Body of pancreas (tissue), 4 donors: ENCODE measurements around the gene ARHGEF7. TPM values are rescaled to one million over a fixed set of nuclear protein-coding genes. Genes with fewer than 3 reads are reported as not detected.

ENCODE experiments used
- ATAC-seq: fragments of 150-250 bp; one replicate; pipeline ENCODE4 v1.9.1; 2016
- DNase-seq, 4 donors: peaks; one replicate each; pipeline ENCODE4 v3.0.0-alpha.2; 2019
- H3K27ac ChIP-seq, 4 donors: fragments of 200-600 bp; sonication (generic); 1 replicate in 3 of 4; 2 replicates in 1 of 4; pipeline versions ENCODE4 v1.5.1 to v1.6.1; 2016 to 2019; ENCODE audit warnings: mild to moderate bottlenecking in 1 of 4, mixed read lengths in 1 of 4, moderate library complexity in 1 of 4
- H3K27me3 ChIP-seq, 2 donors: fragments of 200-600 bp; sonication (generic); one replicate each; pipeline ENCODE4 v1.6.0; 2016; ENCODE audit warnings: mild to moderate bottlenecking in 1 of 2
- H3K36me3 ChIP-seq, 2 donors: fragments of 200-600 bp; sonication (generic); replicated peaks in 1 of 2; 2 replicates each; pipeline ENCODE4 v1.5.1; 2016; ENCODE audit warnings: low read depth in 2 of 2; ENCODE audit not compliant: insufficient read depth in 1 of 2
- H3K4me1 ChIP-seq: fragments of 200-600 bp; sonication (generic); one replicate; pipeline ENCODE4 v1.6.0; 2016
- H3K4me3 ChIP-seq, 2 donors: fragments of 200-600 bp; sonication (generic); 1 replicate in 1 of 2; 2 replicates in 1 of 2; pipeline ENCODE4 v1.5.1; 2016 to 2019
- H3K9me3 ChIP-seq, 3 donors: fragments of 200-600 bp; sonication (generic); 1 replicate in 2 of 3; 2 replicates in 1 of 3; pipeline ENCODE4 v1.5.1; 2016
- CTCF ChIP-seq, 7 experiments: fragments of 450-650 bp in 4 of 7; fragments of 200-600 bp in 3 of 7; sonication (generic) in 3 of 7; IDR thresholded peaks; one replicate each; pipeline ENCODE4 v1.5.1; 2016 to 2019; ENCODE audit warnings: antibody characterized with exemption in 7 of 7
- POLR2A ChIP-seq, 3 donors: fragments of 450-650 bp; IDR thresholded peaks; one replicate each; pipeline ENCODE4 v1.6.1; 2016; ENCODE audit warnings: antibody characterized with exemption in 3 of 3, mild to moderate bottlenecking in 2 of 3
- WGBS, 2 donors: methylation state at CpG; one replicate each; pipeline ENCODE4 v1.1.5; 2017; 5-methylcytosine and 5-hydroxymethylcytosine counted together
- intact Hi-C: fragments of 100-400 bp; cut with DNase I; formaldehyde crosslinking; loops from one replicate; pipeline ENCODE4 v1.15.1; 2023
- total RNA-seq, 2 donors: library from RNA; depleted of rRNA; stranded (reverse); fragments of >200 nt; gene quantifications; one replicate each; pipeline ENCODE4 v1.1.0, GENCODE V29; 2016

ARHGEF7 gene
- total RNA-seq, 2 donors from 2014 or later, result 27.5 to 81.4 TPM

GRCh38 chr13:111132948-111133347 lies 17.8 kb downstream of the ARHGEF7 start:
- no peak for ATAC-seq

GRCh38 chr13:111139452-111139851 lies 24.3 kb downstream of the ARHGEF7 start:
- DNase-seq (no peak), ATAC-seq (no peak)
- Histone ChIP-seq H3K4me3 (no peak overlapping the region), H3K36me3 (no peaks in the 10 kb centered on the region), H3K27me3 (peaks cover 0 to 4% of the 10 kb centered on the region in 2 donors), H3K4me1 (no peaks in the 10 kb centered on the region), H3K27ac (no peak overlapping the region), H3K9me3 (no peaks in the 10 kb centered on the region)
- TF ChIP-seq POLR2A (IDR thresholded peaks at IDR 0.05) (no peak), CTCF (IDR thresholded peaks at IDR 0.05) (no peak)
- intact Hi-C loops, result no loop called here
- WGBS, 2 donors, result 83 to 88% methylated on average over 6 to 9 of the region's 9 CpGs

More at GRCh38 chr13:111132948-111133347, 17.8 kb downstream of the ARHGEF7 start:
- intact Hi-C loops, result no loop called here
- no peak for DNase-seq
- Histone ChIP-seq H3K36me3 (no peaks in the 10 kb centered on the region), H3K4me1 (no peaks in the 10 kb centered on the region), H3K27ac (no peak overlapping the region), H3K27me3 (no peaks in the 10 kb centered on the region), H3K9me3 (no peaks in the 10 kb centered on the region), H3K4me3 (no peak overlapping the region)
- TF ChIP-seq POLR2A (IDR thresholded peaks at IDR 0.05), result no peak
- no peak for TF ChIP-seq CTCF (IDR thresholded peaks at IDR 0.05)
- 76 to 79% methylated on average over 7 of the region's 7 CpGs for WGBS, 2 donors

GRCh38 chr13:111139873-111140561 lies 24.9 kb downstream of the ARHGEF7 start:
- Histone ChIP-seq H3K27me3 (peaks cover 0 to 4% of the 10 kb centered on the region in 2 donors), H3K9me3 (no peaks in the 10 kb centered on the region), H3K4me1 (no peaks in the 10 kb centered on the region), H3K4me3 (no peak overlapping the region), H3K27ac (no peak overlapping the region), H3K36me3 (no peaks in the 10 kb centered on the region)
- ATAC-seq (no peak), DNase-seq (no peak)
- intact Hi-C loops, result no loop called here
- 28 to 32% methylated on average over 9 of the region's 9 CpGs for WGBS, 2 donors
- TF ChIP-seq POLR2A (IDR thresholded peaks at IDR 0.05), result no peak
- TF ChIP-seq CTCF (IDR thresholded peaks at IDR 0.05), result no peak

- Histone ChIP-seq H3K9me3 (no peaks in the 10 kb centered on the region), H3K4me3 (no peak overlapping the region), H3K4me1 (no peaks in the 10 kb centered on the region), H3K36me3 (no peaks in the 10 kb centered on the region), H3K27ac (no peak overlapping the region), H3K27me3 (peaks cover 0 to 4% of the 10 kb centered on the region in 2 donors)
- WGBS, 2 donors, result 55 to 56% methylated on average over 6 of the region's 6 CpGs
- no peak for ATAC-seq
- no peak for DNase-seq
- intact Hi-C loops, result no loop called here
- TF ChIP-seq CTCF (IDR thresholded peaks at IDR 0.05) (no peak), POLR2A (IDR thresholded peaks at IDR 0.05) (no peak)
Observed at GRCh38 chr13:111140562-111141105, 25.5 kb downstream of the ARHGEF7 start.

GRCh38 chr13:111142472-111142871 lies 27.4 kb downstream of the ARHGEF7 start:
- ATAC-seq, result no peak
- intact Hi-C loops, result no loop called here
- no peaks in the 10 kb centered on the region for H3K36me3 ChIP-seq
- H3K27me3 ChIP-seq, result peaks cover 0 to 4% of the 10 kb centered on the region in 2 donors
- DNase-seq, result no peak
- H3K9me3 ChIP-seq, result no peaks in the 10 kb centered on the region
- H3K27ac ChIP-seq, result no peak overlapping the region
- TF ChIP-seq POLR2A (IDR thresholded peaks at IDR 0.05) (no peak), CTCF (IDR thresholded peaks at IDR 0.05) (no peak)
- no peak overlapping the region for H3K4me3 ChIP-seq
- no peaks in the 10 kb centered on the region for H3K4me1 ChIP-seq
- 36 to 50% methylated on average over 1 of the region's 1 CpG for WGBS, 2 donors
